HG03139 (cell line): ENCODE results near the gene PBX3.

Experiments used
- ATAC-seq: cut with Tn5 transposase; IDR thresholded peaks from one replicate; pipeline ENCODE4 v1.9.1; 2021; ENCODE audit not compliant: unreplicated experiment

PBX3 gene

GRCh38 chr9:125992557-125992956 lies 245.4 kb downstream of the PBX3 start:
- no peak for ATAC-seq

DNA sequence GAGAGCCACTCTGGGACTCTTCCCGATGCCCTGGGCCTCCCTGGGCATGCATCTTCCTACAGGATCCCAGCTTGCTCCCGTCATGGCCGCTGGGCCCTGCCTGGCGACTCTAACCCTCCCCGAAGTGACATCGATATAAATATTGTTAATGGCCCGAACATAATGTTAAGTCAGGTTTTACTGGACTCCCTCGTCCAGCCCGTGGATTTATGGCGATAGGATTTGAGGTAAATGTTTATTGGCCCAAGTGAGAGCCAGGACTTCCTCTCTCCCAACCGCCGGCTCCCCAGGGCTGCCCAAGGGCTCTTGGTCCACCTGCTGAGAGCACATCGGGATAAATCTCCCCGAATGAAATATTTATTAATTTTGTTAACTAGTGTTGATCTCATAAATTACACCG lies 246.3 kb downstream of the PBX3 start:
- no peak for ATAC-seq

GRCh38 chr9:125994066-125994943 lies 247.1 kb downstream of the PBX3 start:
- no peak for ATAC-seq

DNA sequence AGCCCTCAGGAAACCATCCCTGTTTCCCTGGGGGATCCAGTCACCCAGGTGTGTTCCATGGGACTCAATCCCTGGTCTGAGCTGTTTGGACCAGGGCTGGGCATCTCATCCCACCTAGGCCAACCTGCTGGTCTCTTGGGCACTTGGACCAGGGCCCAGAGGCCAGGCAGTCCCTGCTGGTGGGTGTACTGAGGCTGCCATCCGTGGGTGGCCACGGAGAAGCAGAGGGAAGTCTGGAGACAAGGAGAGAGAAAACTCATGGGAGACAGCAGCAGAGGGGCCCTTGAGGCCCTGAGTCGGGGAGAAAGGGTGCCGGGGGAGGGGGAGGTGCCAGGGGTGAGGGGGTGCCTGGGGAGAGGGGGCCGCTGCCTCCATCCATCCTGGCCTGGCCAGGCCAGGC lies 247.8 kb downstream of the PBX3 start:
- no peak for ATAC-seq

- ATAC-seq, result no peak
Measured at GRCh38 chr9:125995706-125996105, 248.5 kb downstream of the PBX3 start.

GRCh38 chr9:125996791-125997190 lies 249.6 kb downstream of the PBX3 start:
- ATAC-seq, result no peak

- no peak for ATAC-seq
Measured at GRCh38 chr9:125997196-125997823, 250.1 kb downstream of the PBX3 start.

- ATAC-seq, result no peak
Measured at GRCh38 chr9:125998837-125999503, 251.8 kb downstream of the PBX3 start.

DNA sequence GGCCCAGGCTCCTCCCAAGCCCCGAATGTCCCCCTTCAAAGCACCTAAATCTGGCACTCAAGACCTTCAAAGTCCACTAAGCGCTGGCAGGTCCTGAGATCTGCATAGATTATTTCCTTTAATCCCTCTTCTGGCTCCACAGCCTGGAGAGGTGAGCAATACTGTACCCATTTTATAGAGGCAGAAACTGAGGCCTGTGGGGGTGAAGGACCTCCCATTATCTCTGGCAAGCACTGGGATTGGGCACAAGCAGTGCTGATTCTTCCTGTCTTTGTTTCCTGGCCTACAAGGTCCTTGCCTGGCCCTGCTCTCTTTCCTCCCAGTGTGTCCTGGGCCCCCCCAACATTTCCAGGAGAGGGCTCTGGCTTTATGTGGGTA lies 252.3 kb downstream of the PBX3 start:
- no peak for ATAC-seq

DNA sequence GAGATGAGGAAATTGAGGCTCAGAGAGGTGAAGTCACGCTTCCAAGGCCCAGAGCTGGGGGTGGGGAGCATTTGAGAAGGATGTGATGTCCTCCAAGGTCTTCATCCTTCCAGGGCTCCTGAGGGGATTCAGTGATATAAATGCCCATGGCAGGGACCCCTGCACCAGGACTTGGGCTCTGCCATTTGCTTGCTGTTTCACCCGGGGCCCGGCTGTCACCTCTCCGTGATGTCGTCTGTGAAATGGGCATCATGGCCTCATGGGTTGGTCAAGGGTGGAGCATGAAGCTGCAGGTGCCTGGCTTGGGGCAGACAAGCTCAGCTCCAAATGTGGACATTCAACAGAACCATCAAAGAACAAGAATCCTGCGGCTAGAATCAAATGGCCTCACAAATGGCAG lies 253.1 kb downstream of the PBX3 start:
- ATAC-seq, result no peak

DNA sequence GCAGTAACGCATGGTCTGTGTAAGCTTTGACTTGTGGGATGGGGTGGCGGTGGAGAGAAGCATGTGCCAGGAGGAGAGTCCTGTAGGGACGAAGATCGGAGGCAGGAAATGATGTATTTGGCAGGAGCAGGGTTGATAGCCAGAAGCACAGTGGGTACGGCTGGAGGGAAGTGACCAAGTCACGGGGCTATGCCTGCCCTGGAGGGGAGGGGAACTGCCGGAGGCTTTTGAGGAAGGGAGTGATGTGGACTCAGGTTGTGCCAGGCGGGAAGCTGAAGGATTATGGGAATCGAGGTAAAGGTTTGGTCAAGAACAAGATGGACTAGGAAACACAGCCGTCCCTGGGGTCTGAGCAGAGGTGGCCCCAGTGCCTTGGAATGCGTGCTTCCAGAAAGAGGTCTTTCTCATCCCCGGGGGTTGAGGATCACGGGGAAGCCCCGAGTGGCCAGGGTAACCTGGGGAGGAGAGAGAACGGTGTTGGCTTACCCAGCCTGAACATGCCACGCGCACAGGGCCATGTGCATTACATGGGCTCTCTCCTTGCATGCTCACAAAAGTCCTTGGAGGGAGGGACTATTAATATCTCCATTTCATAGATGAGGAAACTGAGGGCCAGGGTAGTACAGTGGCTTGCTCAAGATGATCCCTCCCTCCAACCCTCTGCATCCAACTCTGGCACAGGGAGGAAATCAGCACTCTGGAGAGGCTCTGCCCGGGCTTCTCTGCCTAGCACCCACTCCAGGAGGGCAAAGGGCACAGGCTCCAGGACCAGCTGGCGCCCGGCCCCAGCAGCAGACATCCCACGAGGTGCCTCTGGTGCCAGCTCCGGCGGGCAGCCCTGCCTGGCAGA lies 253.8 kb downstream of the PBX3 start:
- ATAC-seq, result no peak

DNA sequence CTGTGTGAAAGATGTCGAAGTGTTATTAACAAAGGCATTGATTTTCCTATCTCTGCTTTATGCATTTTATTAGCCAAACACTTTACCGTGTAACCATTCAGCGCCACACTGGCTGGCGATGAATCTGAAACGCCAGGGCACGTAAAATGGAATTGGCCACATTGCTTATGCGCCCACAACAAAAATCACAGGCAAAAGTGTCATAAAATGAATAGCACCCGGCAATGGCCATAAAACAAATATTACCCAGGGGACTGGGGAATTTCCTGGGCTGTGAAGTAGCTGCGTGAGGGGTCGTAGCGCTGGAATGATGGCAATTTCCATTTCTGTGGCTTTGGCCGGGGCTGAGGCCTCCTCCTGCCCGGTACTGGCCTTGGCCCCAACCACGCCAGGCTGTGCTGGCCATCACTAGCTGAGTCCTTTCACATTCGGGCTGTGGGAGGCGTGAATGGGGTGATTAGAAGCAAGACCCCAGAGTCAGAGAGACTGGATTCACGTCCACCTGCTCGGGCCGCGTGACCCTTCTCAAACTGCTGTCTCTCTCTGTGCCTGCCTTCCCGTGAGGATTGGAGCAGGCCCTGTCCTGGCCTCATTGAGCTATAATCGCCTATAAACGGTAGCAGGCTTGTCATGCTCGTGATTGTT lies 254.5 kb downstream of the PBX3 start:
- ATAC-seq, result no peak

GRCh38 chr9:126002476-126003350 lies 255.5 kb downstream of the PBX3 start:
- no peak for ATAC-seq

DNA sequence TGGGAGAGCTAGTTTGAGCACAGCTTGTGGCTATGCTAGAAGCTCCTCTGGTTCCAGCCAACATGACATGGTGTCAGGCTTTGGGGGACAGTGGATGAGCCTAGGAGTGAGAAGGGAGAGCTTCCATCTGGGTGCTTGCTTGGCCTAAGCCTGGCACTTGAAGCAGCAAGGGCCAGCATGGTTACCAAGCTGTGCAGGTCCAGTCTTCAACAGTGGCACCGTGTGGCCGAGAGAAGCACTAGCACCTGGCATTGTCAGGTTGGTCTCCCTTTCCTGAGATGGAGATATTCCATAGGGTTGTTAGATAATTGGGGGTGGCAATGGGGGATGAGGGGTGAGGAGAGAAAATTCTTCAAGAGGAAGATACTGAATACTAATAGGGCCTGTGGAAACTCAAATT lies 261.9 kb downstream of the PBX3 start:
- ATAC-seq, result no peak

DNA sequence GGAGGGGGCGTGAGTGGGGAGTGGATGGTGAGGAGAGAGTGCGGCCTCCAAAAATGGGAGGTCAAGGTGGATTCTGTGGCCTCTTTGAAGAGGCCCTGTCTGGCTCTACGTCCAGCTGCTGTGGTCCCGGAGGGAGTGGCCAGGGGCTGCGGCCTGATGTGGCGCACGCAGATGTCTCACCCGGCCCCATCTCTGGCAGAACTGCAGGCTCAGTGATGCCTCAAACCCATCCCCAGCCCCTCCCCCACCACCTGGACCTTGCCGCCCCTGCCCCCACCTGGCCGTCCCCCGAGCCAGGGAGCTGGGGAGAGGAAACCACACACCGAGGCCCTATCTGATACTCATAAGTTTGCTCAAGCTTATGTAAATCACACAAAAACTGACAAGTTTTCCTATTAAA lies 267.6 kb downstream of the PBX3 start:
- ATAC-seq, result no peak

GRCh38 chr9:126015424-126015823 lies 268.3 kb downstream of the PBX3 start:
- ATAC-seq, result no peak

GRCh38 chr9:126016579-126017290 lies 269.6 kb downstream of the PBX3 start:
- ATAC-seq, result no peak
